H9 (cell line): ENCODE measurements around the gene ARL8A. TPM values are rescaled to one million over a fixed set of nuclear protein-coding genes. Genes with fewer than 3 reads are reported as not detected.

Source experiments
- DNase-seq: peaks from one replicate; pipeline ENCODE4 v3.0.0-alpha.2; 2017
- H2AFZ ChIP-seq: one replicate; pipeline ENCODE4 v1.6.1; 2013; ENCODE audit warnings: mild to moderate bottlenecking, low read length, control low read depth, moderate library complexity
- H2AK5ac ChIP-seq: 2 replicates; pipeline ENCODE4 v1.6.1; 2013; ENCODE audit warnings: low read length, control low read depth, mixed read lengths; ENCODE audit not compliant: insufficient read length
- H2BK120ac ChIP-seq: one replicate; pipeline ENCODE4 v1.6.1; 2013; ENCODE audit warnings: low read depth, mild to moderate bottlenecking, low read length, control low read depth, inconsistent platforms; ENCODE audit not compliant: poor library complexity, severe bottlenecking
- H2BK12ac ChIP-seq: 2 replicates; pipeline ENCODE4 v1.6.1; 2013; ENCODE audit warnings: low read length, control low read depth, mixed read lengths, low read depth; ENCODE audit not compliant: insufficient read length
- H2BK15ac ChIP-seq: 2 replicates; pipeline ENCODE4 v1.6.1; 2013; ENCODE audit warnings: low read depth, low read length, control low read depth
- H2BK20ac ChIP-seq: one replicate; pipeline ENCODE4 v1.6.1; 2013; ENCODE audit warnings: low read depth, mild to moderate bottlenecking, low read length, control low read depth, inconsistent platforms; ENCODE audit not compliant: poor library complexity, severe bottlenecking
- H2BK5ac ChIP-seq: 2 replicates; pipeline ENCODE4 v1.6.1; 2013; ENCODE audit warnings: low read length, control low read depth, mixed read lengths; ENCODE audit not compliant: insufficient read length
- H3K14ac ChIP-seq: 2 replicates; pipeline ENCODE4 v1.6.1; 2013; ENCODE audit warnings: low read length, control low read depth; ENCODE audit not compliant: insufficient read depth
- H3K18ac ChIP-seq: 2 replicates; pipeline ENCODE4 v1.6.1; 2013; ENCODE audit warnings: low read depth, mild to moderate bottlenecking, mixed read lengths, low read length, control low read depth; ENCODE audit not compliant: insufficient read length
- H3K23ac ChIP-seq: 2 replicates; pipeline ENCODE4 v1.6.1; 2013; ENCODE audit warnings: low read length, control low read depth, mixed read lengths, low read depth; ENCODE audit not compliant: insufficient read length
- H3K23me2 ChIP-seq: 2 replicates; pipeline ENCODE4 v1.6.1; 2013; ENCODE audit warnings: low read depth, mild to moderate bottlenecking, mixed read lengths, low read length, control low read depth; ENCODE audit not compliant: insufficient read length, poor library complexity, severe bottlenecking
- H3K27ac ChIP-seq: 2 replicates; pipeline ENCODE4 v1.5.1; 2013; ENCODE audit warnings: low read length, control low read depth, mixed read lengths, low read depth; ENCODE audit not compliant: insufficient read length
- H3K27me3 ChIP-seq: 2 replicates; pipeline ENCODE4 v1.6.1; 2013; ENCODE audit warnings: low read length, control low read depth, inconsistent platforms; ENCODE audit not compliant: insufficient read depth
- H3K4ac ChIP-seq: 2 replicates; pipeline ENCODE4 v1.6.1; 2013; ENCODE audit warnings: low read depth, mild to moderate bottlenecking, control low read depth, inconsistent platforms, low read length, moderate library complexity
- H3K4me1 ChIP-seq: 2 replicates; pipeline ENCODE4 v1.6.1; 2013; ENCODE audit warnings: low read length, control low read depth, inconsistent platforms; ENCODE audit not compliant: insufficient read depth
- H3K4me2 ChIP-seq: 2 replicates; pipeline ENCODE4 v1.6.1; 2013; ENCODE audit warnings: low read length, control low read depth, mixed read lengths; ENCODE audit not compliant: insufficient read length, insufficient read depth
- H3K56ac ChIP-seq: 2 replicates; pipeline ENCODE4 v1.6.1; 2013; ENCODE audit warnings: low read depth, mild to moderate bottlenecking, mixed read lengths, low read length, control low read depth; ENCODE audit not compliant: insufficient read length
- H3K79me1 ChIP-seq: 2 replicates; pipeline ENCODE4 v1.6.1; 2013; ENCODE audit warnings: low read depth, mild to moderate bottlenecking, moderate library complexity, low read length, control low read depth, inconsistent platforms; ENCODE audit not compliant: insufficient read depth, poor library complexity, severe bottlenecking
- H3K79me2 ChIP-seq: 2 replicates; pipeline ENCODE4 v1.6.1; 2013; ENCODE audit warnings: low read length, control low read depth, inconsistent platforms; ENCODE audit not compliant: insufficient read depth
- H3K9ac ChIP-seq: 2 replicates; pipeline ENCODE4 v1.6.1; 2013; ENCODE audit warnings: low read length, control low read depth, mixed read lengths; ENCODE audit not compliant: insufficient read length; ENCODE audit errors: extremely low read depth
- H3K9me3 ChIP-seq: one replicate; pipeline ENCODE4 v1.6.1; 2013; ENCODE audit warnings: low read depth, low read length, inconsistent platforms; ENCODE audit not compliant: control insufficient read depth
- H3T11ph ChIP-seq: one replicate; pipeline ENCODE4 v1.6.1; 2013; ENCODE audit warnings: mild to moderate bottlenecking, low read length, control low read depth, inconsistent platforms
- H4K20me1 ChIP-seq: one replicate; pipeline ENCODE4 v1.6.1; 2013; ENCODE audit not compliant: control insufficient read depth, insufficient read length, insufficient read depth
- H4K5ac ChIP-seq: 2 replicates; pipeline ENCODE4 v1.6.1; 2013; ENCODE audit warnings: low read depth, mild to moderate bottlenecking, mixed read lengths, low read length, control low read depth; ENCODE audit not compliant: insufficient read length
- H4K8ac ChIP-seq: replicated peaks from 2 replicates; pipeline ENCODE4 v1.6.1; 2013; ENCODE audit warnings: low read length, control low read depth, mixed read lengths, low read depth; ENCODE audit not compliant: insufficient read length
- H4K91ac ChIP-seq: 2 replicates; pipeline ENCODE4 v1.6.1; 2013; ENCODE audit warnings: low read depth, mild to moderate bottlenecking, moderate library complexity, mixed read lengths, low read length, control low read depth; ENCODE audit not compliant: insufficient read length
- H3K27ac Mint-ChIP-seq, 3 experiments: 2 replicates in 2 of 3; 3 replicates in 1 of 3; pipeline ENCODE4 v1.8.0; 2020 to 2021; ENCODE audit warnings: mixed read lengths in 3 of 3, mild to moderate bottlenecking in 1 of 3, moderate library complexity in 1 of 3
- H3K27me3 Mint-ChIP-seq: 2 replicates; pipeline ENCODE4 v1.8.0; 2021; ENCODE audit warnings: low read depth, mild to moderate bottlenecking, moderate library complexity, mixed read lengths
- H3K36me3 Mint-ChIP-seq, 3 experiments: 2 replicates in 2 of 3; 3 replicates in 1 of 3; pipeline ENCODE4 v1.8.0; 2020 to 2021; ENCODE audit warnings: low read depth in 3 of 3, mixed read lengths in 3 of 3; ENCODE audit not compliant: insufficient read depth in 1 of 3
- H3K4me1 Mint-ChIP-seq, 2 experiments: 2 replicates each; pipeline ENCODE4 v1.8.0; 2020; ENCODE audit warnings: mixed read lengths in 2 of 2
- H3K4me3 Mint-ChIP-seq, 2 experiments: 2 replicates in 1 of 2; 3 replicates in 1 of 2; pipeline ENCODE4 v1.8.0; 2020 to 2021; ENCODE audit warnings: mild to moderate bottlenecking in 2 of 2, mixed read lengths in 2 of 2, moderate library complexity in 1 of 2
- H3K9me3 Mint-ChIP-seq, 2 experiments: 2 replicates in 1 of 2; 3 replicates in 1 of 2; pipeline ENCODE4 v1.8.0; 2020; ENCODE audit warnings: mild to moderate bottlenecking in 2 of 2, mixed read lengths in 2 of 2, moderate library complexity in 1 of 2
- CTCF ChIP-seq: fragments of 200-600 bp; sonication (generic); conservative IDR thresholded peaks from 3 replicates; pipeline ENCODE4 v1.8.0; 2021; ENCODE audit warnings: antibody characterized with exemption, mild to moderate bottlenecking
- WGBS: extraction: QIAGEN DNeasy Blood & Tissue Kit; methylation state at CpG from one replicate; pipeline ENCODE4 v1.1.7; 2013; ENCODE audit warnings: missing lambda C conversion rate, low lambda C conversion rate, mixed read lengths; ENCODE audit not compliant: insufficient read length; ENCODE audit errors: extremely low coverage; 5-methylcytosine and 5-hydroxymethylcytosine counted together
- total RNA-seq: library from RNA; stranded (reverse); gene quantifications from 2 replicates; pipeline ENCODE4 v1.2.1, GENCODE V29; 2021

Gene ARL8A
- total RNA-seq, 1 experiment from 2014 or later: 67.2 TPM

GRCh38 chr1:202172015-202172355, 27.4 kb upstream of the ARL8A start:
- H3K27ac Mint-ChIP-seq: no peak overlapping the region
- H3K9ac ChIP-seq: no peak overlapping the region
- no peaks in the 10 kb centered on the region for H3K9me3 ChIP-seq
- H3K23me2 ChIP-seq: no peaks in the 10 kb centered on the region
- H3K36me3 Mint-ChIP-seq: no peaks in the 10 kb centered on the region
- DNase-seq: no peak
- H3K18ac ChIP-seq: no peak overlapping the region
- no peak overlapping the region for H4K91ac ChIP-seq
- H3K27me3 ChIP-seq: no peaks in the 10 kb centered on the region
- no peaks in the 10 kb centered on the region for H4K20me1 ChIP-seq
- H4K5ac ChIP-seq: no peak overlapping the region
- no peak overlapping the region for H3K27ac ChIP-seq
- no peak overlapping the region for H3K4ac ChIP-seq
- no peak overlapping the region for H3K4me2 ChIP-seq
- peaks cover 2 to 14% of the 10 kb centered on the region in 2 experiments for H3K4me1 Mint-ChIP-seq
- no peak overlapping the region for H2BK15ac ChIP-seq
- no peak overlapping the region for H3K23ac ChIP-seq
- no peak overlapping the region for H3K14ac ChIP-seq
- H3K27me3 Mint-ChIP-seq: peaks cover 2% of the 10 kb centered on the region; the same call in 1 of the 2 replicates
- no peak overlapping the region for H2AK5ac ChIP-seq
- H3K56ac ChIP-seq: no peak overlapping the region
- no peak overlapping the region for H2BK5ac ChIP-seq
- H2BK12ac ChIP-seq: no peak overlapping the region
- H3K9me3 Mint-ChIP-seq: no peaks in the 10 kb centered on the region
- H2BK20ac ChIP-seq: no peak overlapping the region
- no peak for TF ChIP-seq CTCF
- H3T11ph ChIP-seq: no peak overlapping the region
- H4K8ac ChIP-seq: no peak overlapping the region
- H2BK120ac ChIP-seq: no peak overlapping the region
- no peaks in the 10 kb centered on the region for H3K79me1 ChIP-seq
- H2AFZ ChIP-seq: no peak overlapping the region
- no peak overlapping the region for H3K4me3 Mint-ChIP-seq
- H3K79me2 ChIP-seq: no peaks in the 10 kb centered on the region
- no peaks in the 10 kb centered on the region for H3K4me1 ChIP-seq
- WGBS: no CpG with 5 or more reads among the region's 5 CpGs
